Breast epithelium (tissue), 3 donors: ENCODE measurements around the gene WDR90.

ENCODE experiments used
- CTCF ChIP-seq, 3 donors: fragments of 450-650 bp; IDR thresholded peaks; one replicate each; pipeline ENCODE4 v1.5.1; 2016 to 2017; ENCODE audit warnings: antibody characterized with exemption in 3 of 3, mild to moderate bottlenecking in 3 of 3, moderate library complexity in 3 of 3
- POLR2A ChIP-seq: fragments of 450-650 bp; IDR thresholded peaks from one replicate; pipeline ENCODE4 v1.6.1; 2016; ENCODE audit warnings: antibody characterized with exemption, mild to moderate bottlenecking, moderate library complexity
- POLR2AphosphoS5 ChIP-seq, 3 donors: sonication (generic); formaldehyde crosslinking; IDR thresholded peaks; one replicate each; pipeline ENCODE4 v1.6.1; 2017; ENCODE audit warnings: antibody characterized with exemption in 3 of 3

GRCh38 chr16:676565-676902 is 27.4 kb downstream of the WDR90 start:
- TF ChIP-seq CTCF (IDR thresholded peaks at IDR 0.05) = no peak
- TF ChIP-seq POLR2AphosphoS5 (IDR thresholded peaks at IDR 0.05) = no peak
- TF ChIP-seq POLR2A = no peak
